ENCODE data around the gene TRAFD1. TPM values are rescaled to one million over a fixed set of nuclear protein-coding genes. Genes with fewer than 3 reads are reported as not detected.
"Not testable (repeated sequence)": the region's sequence is repeated elsewhere in the genome, so short reads cannot be mapped to it uniquely, and the experiment has no call there.

Gene TRAFD1
- total RNA-seq, result 10 to 100 TPM; 18.0 to 18.9 TPM
- long read RNA-seq, transcript TRAFD1-202 (12 exons, 2,697 nt), result major isoform, 14 of 28 reads
- long read RNA-seq, partial matches to known transcripts, result 9 of 28 reads
- long read RNA-seq, other reads (novel, unspliced or antisense), result 3 of 28 reads

- ATAC-seq (peak; percentile 97 to 98), DNase-seq (peak; percentile 98)
- intact Hi-C loops (cut with DNase I), result no loop called here
These were observed at the start of gene TRAFD1 for GRCh38 chr12:112125250-112125999. TRAFD1 (plus strand) TSS chr12:112125560; CDS start chr12:112130523, 4,963 bp downstream.

- intact Hi-C loops (cut with DNase I), result no loop called here
- no peak for ATAC-seq
- DNase-seq, result no peak
These were observed 38.1 kb upstream of the TRAFD1 start for GRCh38 chr12:112087055-112087850.

DNA sequence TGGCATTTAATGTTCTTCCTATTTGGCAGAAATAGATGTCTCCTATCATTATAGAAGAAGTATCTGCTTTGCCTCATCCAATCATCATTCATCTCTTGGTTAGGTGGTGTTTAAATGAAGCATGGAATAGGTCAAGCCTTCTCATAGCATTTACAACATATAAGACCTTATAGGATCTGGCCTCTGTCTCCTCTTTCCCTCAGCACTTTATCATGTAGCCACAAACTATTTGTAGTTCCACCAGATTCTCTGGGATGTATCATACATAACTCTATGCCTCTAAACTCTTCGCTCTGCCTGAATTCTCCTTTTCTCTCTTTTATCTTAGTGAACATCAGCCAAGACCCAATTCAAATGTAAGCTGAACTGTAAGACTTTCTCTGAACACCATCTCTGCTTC, 37.5 kb upstream of the TRAFD1 start:
- intact Hi-C loops (cut with DNase I), result no loop called here
- ATAC-seq (no peak), DNase-seq (no peak)

GRCh38 chr12:112091563-112091962, 33.8 kb upstream of the TRAFD1 start:
- intact Hi-C loops (cut with DNase I), result no loop called here
- ATAC-seq (no peak), DNase-seq (no peak)

DNA sequence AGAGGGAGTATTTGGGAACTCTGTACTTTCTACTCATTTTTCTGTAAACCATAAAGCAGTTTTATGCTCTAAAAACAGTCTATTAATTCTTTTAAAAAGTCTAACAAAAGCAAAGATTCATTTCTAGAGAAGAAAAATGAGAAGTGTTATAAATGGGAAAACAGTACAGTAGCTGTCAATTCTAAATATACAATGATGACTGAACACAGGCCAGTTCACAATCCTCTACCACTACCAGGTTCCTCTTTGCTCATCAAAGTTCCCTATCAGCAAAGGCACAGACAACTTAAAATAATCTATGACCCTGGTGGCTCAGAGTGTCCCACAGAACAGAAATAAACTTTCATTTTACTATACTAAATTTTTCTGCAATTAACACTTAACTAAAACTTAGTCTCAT, 29.3 kb upstream of the TRAFD1 start:
- DNase-seq (no peak), ATAC-seq (peak in 1 of 2 donors; percentile 77)
- intact Hi-C loops (cut with DNase I), result no loop called here

DNA sequence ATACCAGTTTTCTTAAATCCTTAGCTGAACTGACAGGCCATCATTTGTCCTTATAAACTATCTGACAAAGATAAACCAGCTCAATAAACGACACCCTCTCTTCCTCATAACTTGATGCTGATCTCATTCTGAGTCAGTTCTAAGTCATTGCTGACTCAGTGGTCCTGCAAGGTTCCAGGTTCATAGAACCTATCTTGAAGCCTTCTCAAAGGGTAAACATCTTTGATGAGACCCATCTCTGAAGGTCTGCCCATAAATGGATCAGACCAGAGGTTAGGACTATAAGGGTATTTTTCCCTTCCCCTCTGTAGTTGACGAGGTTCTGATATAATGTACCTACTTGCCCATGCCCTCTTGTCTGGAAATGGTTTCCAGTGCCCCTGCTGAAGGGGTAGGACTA, 28.7 kb upstream of the TRAFD1 start:
- peak in 1 of 2 donors; percentile 73 for ATAC-seq
- intact Hi-C loops (cut with DNase I), result no loop called here

GRCh38 chr12:112097641-112098040, 27.7 kb upstream of the TRAFD1 start:
- DNase-seq (no peak), ATAC-seq (no peak)
- intact Hi-C loops (cut with DNase I), result no loop called here

More for the DNA sequence above, 28.7 kb upstream of the TRAFD1 start:
- DNase-seq, result no peak

DNA sequence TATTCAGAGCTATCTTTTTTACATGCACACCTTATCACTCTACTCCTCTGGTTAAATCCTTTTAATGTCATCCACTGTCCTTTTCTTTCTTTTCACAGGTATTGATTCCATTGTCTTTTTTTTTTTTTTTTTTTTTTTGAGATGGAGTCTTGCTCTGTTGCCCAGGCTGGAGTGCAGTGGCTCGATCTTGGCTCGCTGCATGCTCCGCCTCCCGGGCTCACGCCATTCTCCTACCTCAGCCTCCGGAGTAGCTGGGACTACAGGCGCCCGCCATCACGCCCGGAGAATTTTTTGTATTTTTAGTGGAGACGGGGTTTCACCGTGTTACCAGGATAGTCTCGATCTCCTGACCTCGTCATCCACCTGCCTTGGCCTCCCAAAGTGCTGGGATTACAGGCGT, 24.9 kb upstream of the TRAFD1 start:
- ATAC-seq; DNase-seq; intact Hi-C loops (cut with DNase I): not testable (repeated sequence)

- intact Hi-C loops (cut with DNase I), result no loop called here
- DNase-seq (no peak), ATAC-seq (no peak)
These were observed 23.2 kb upstream of the TRAFD1 start for GRCh38 chr12:112102127-112102526.

DNA sequence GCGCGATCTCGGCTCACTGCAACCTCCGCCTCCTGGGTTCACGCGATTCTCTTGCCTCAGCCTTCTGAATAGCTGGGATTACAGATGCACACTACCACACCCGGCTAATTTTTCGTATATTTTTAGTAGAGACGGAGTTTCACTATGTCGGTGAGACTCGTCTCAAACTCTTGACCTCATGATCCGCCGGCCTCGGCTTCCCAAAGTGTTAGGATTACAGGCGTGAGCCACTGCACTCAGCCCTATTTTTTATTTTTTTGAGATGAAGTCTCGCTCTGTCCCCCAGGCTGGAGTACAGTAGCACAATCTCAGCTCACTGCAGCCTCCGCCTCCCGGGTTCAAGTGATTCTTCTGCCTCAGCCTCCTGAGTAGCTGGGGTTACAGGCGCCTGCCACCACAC, 22.6 kb upstream of the TRAFD1 start:
- DNase-seq; ATAC-seq; intact Hi-C loops (cut with DNase I): not testable (repeated sequence)

GRCh38 chr12:112103758-112104503, 21.4 kb upstream of the TRAFD1 start:
- ATAC-seq, result no peak
- no peak for DNase-seq
- intact Hi-C loops (cut with DNase I), result no loop called here

DNA sequence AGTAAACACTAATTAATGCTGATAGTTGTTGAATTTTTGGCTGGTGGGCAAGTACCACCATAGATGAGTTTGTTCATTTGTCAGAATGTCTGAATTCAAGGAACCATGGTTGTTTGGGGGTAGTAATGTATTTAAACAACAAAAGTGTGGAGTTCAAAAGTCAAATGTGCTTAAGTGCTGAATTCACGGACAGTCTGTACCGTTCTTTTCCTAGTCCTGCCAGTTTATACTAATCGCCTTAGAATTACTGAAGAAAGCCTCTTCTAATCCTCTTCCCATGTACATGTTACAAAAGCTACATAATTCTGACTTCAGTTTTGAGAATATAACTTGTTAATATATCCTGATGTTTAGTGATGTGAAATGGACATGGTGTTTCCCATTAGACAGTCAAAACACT, 19.5 kb upstream of the TRAFD1 start:
- intact Hi-C loops (cut with DNase I), result no loop called here
- ATAC-seq (no peak), DNase-seq (no peak)

DNA sequence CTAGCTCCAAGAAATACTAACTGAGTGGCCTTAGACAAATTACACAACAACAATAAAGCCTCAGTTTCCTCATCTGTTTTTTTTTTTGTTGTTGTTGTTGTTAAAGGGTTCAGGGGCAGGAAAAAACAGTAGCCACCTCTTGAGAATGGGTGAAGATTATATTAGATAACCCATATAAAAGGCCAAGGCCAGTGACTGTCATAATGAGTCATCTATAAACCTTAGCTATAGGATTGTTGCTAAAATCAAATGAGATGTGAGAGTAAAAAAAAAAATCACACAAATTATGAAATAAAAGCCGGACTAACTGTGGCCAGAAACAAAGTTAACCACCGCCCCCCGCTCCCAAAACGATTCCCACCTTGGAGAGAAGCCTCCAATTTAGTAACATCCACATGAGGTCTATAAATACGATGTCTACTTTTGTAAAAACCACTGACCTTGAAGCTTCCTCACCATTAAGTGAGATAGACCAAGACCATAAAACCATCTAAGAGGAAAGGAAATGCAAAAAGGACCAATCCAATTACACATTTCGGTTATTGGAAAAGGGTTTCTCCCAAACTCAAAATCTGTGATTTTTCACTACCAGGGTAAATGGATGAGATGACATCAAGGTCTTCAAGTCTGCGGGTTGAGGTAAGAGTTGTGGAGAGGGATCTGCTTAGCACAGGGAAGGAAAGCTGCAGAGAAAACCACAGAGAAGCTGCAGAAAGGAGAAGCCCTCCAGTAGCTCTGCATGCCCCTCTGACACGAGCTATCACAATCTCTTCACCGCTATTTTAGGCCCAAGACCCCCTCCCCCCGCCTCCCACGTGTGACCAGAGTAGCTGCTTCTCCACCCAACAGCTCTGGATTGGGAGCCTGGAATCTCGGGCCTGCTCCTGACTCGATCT, 17.8 kb upstream of the TRAFD1 start:
- peak; percentile 5 to 32 for ATAC-seq
- intact Hi-C loops (cut with DNase I), result no loop called here
- DNase-seq, result peak; percentile 55

DNA sequence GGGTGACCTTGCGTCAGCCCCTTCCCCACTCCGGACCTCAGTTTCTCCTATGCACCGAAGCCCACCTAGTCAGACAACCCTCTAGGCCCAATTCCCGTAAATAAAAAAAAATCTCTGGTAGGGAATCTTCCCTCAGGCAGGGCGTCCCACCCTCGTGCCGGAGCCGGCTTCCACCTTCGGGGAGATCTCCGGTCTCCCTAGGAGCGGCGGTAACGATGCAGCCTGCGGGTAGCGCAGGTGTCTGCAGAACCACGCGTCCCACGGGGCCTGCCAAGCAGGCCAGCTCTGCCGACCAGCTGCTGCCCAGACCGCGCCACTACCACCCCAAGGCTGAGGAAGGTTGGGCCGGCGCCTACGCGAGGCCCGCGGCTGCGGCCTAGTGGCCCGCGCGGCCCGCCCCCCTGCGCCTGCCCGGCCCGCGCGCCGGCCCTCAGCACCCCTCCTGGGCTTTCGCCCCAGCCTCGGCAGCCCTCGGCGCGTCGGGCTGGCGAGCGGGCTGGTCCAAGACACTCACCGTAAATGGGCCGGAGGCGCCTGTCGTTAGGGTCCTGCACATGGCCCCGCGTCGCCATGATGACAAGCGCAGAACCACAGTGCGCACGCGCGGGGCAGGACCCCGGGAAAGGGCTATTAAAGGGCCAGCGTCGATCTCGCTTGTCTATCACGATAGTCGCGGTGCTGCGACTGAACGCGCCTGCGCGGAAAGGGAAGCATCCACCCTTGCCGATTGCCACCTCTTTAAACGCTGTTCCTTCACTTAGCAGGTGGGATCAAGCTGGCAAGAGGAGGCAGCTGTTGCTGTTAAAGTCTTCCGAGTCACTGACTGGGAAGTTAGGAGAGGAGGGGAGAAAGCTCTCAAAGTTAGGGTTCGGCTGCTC, 16.9 kb upstream of the TRAFD1 start, which contains the start of gene NAA25:
Gene NAA25 (minus strand): TSS at position 582 of the 878 bp plus-strand sequence. CDS start 10 bp downstream, at position 572.
- DNase-seq, result peak; percentile 94
- intact Hi-C loops (cut with DNase I), result no loop called here
- ATAC-seq, result peak; percentile 93 to 96

DNA sequence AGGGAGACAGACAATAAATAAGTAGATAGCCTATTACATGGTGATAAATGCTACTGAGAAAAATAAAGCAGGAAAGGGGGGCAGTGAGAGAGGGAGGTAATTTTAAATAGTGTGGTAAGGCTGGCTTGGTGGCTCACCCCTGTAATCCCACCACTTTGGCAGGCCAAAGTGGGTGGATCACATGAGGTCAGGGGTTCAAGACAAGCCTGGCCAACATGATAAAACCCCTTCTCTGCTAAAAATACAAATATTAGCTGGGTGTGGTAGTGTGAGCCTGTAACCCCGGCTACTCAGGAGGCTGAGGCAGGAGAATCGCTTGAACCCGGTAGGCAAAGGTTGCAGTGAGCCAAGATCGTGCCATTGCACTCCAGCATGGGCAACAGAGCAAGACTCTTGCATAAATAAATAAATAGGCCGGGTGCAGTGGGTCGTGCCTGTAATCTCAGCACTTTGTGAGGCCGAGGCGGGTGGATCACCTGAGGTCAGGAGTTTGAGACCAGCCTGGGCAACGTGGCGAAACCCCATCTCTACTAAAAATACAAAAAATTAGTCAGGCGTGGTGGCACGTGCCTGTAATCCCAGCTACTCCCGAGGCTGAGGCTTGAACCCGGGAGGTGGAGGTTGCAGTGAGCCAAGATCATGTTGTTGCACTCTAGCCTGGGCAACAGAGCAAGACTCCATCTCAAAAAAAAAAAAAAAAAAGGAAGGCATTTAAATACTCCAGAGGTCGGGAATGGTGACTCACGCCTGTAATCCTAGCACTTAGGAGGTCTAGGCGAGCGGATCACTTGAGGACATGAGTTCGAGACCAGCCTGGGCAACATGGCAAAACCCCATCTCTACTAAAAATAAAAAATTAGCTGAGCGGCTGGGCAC, 14.3 kb upstream of the TRAFD1 start:
- ATAC-seq; intact Hi-C loops (cut with DNase I); DNase-seq: not testable (repeated sequence)

- intact Hi-C loops (cut with DNase I), result no loop called here
- DNase-seq (no peak), ATAC-seq (no peak)
These were observed 13.4 kb upstream of the TRAFD1 start for GRCh38 chr12:112111931-112112330.
